ENCODE measurements around the gene PCDH10. TPM values are rescaled to one million over a fixed set of nuclear protein-coding genes. Genes with fewer than 3 reads are reported as not detected.

Gene PCDH10
- total and polyA plus RNA-seq, 2 donors (not counting 3 experiments of a cell fraction or from before 2014, with no cell fraction given): 56.5 to 91.0 TPM

- Histone ChIP-seq H2AFZ (ENCODE audit: low read depth, low read length) (no peak overlapping the region), H3K27ac (ENCODE audit: insufficient read depth, low read depth, low read length) (no peak overlapping the region), H3K4me3 (replicated peaks in 1 of 3; ENCODE audit: insufficient read depth in 1 of 3, low read depth in 1 of 3, low read length in 3 of 3) (no peak overlapping the region), H3K27me3 (ENCODE audit: control insufficient read depth in 2 of 2, insufficient read depth in 2 of 2, low read length in 2 of 2) (no peaks in the 10 kb centered on the region), H3K79me2 (ENCODE audit: control insufficient read depth, insufficient read depth, low read length) (peaks cover 4% of the 10 kb centered on the region), H3K9me1 (replicated peaks; ENCODE audit: control insufficient read depth, extremely low read depth, insufficient read depth, low read length) (no peaks in the 10 kb centered on the region), H3K4me2 (ENCODE audit: insufficient read depth, low read length) (no peak overlapping the region), H3K36me3 (ENCODE audit: control insufficient read depth in 2 of 2, extremely low read depth in 1 of 2, insufficient read depth in 2 of 2, low read length in 2 of 2) (peaks cover 2% of the 10 kb centered on the region in 2 experiments), H3K9me3 (replicated peaks; ENCODE audit: control insufficient read depth, insufficient read depth, low read length) (no peaks in the 10 kb centered on the region), H3K4me1 (ENCODE audit: control insufficient read depth, extremely low read depth, insufficient read depth, low read length) (no peaks in the 10 kb centered on the region), H3K9ac (replicated peaks; ENCODE audit: extremely low read depth, insufficient read depth, low read length) (no peak overlapping the region), H4K20me1 (replicated peaks; ENCODE audit: control insufficient read depth, extremely low read depth, insufficient read depth, low read length) (no peaks in the 10 kb centered on the region)
- ChIA-PET CTCF (interaction anchor here (1.0 kb wide), 1 partner anchor 32 kb away, joined by 3 read pairs; no protein-coding TSS in a partner anchor), POLR2A (no interaction called here)
- FAIRE-seq (no peak), DNase-seq (ENCODE audit: low read depth, low spot score) (no peak)
- BruUV-seq (replicated peaks): no TSS peak
- no peak for TF ChIP-seq GATA2 (IDR thresholded peaks at IDR 0.05; ENCODE audit: insufficient read depth, insufficient read length, low read depth, low read length)
- no peak for TF ChIP-seq MYC (IDR thresholded peaks at IDR 0.05; ENCODE audit: low read depth, low read length)
- TF ChIP-seq JUN (IDR thresholded peaks at IDR 0.05; ENCODE audit: borderline replicate concordance, insufficient read depth, insufficient read length, low read depth): no peak
- peak; percentile 6 for TF ChIP-seq FOS (IDR thresholded peaks at IDR 0.05; ENCODE audit: borderline replicate concordance, insufficient read depth, low read length)
- TF ChIP-seq POLR2A (IDR thresholded peaks at IDR 0.05; ENCODE audit: low read depth, low read length): no peak
- no peak for TF ChIP-seq CTCF (IDR thresholded peaks at IDR 0.05; ENCODE audit: extremely low read depth in 1 of 2, insufficient read depth in 1 of 2, low read depth in 1 of 2, low read length in 2 of 2)
- dilution Hi-C loops (cut with MboI; ENCODE audit: extremely low pct_ligation_motif_present, low sequenced_read_pairs) (no loop called here), intact Hi-C loops (cut with micrococcal nuclease) (no loop called here)
Measured at GRCh38 chr4:133186210-133186609, 37.1 kb downstream of the PCDH10 start.

GRCh38 chr4:133186845-133187244 lies 37.8 kb downstream of the PCDH10 start:
- CTCF ChIA-PET: no interaction called here
- intact Hi-C loops (cut with micrococcal nuclease): no loop called here

More at GRCh38 chr4:133186845-133187244, 37.8 kb downstream of the PCDH10 start:
- H3K79me2 ChIP-seq (ENCODE audit: control insufficient read depth, insufficient read depth, low read length): peaks cover 1% of the 10 kb centered on the region
- no peak overlapping the region for H3K27ac ChIP-seq (ENCODE audit: insufficient read depth, low read depth, low read length)
- FAIRE-seq: no peak
- H3K27me3 ChIP-seq (ENCODE audit: control insufficient read depth in 2 of 2, insufficient read depth in 2 of 2, low read length in 2 of 2): no peaks in the 10 kb centered on the region
- BruUV-seq (replicated peaks): no TSS peak
- H3K4me1 ChIP-seq (ENCODE audit: control insufficient read depth, extremely low read depth, insufficient read depth, low read length): no peaks in the 10 kb centered on the region
- H2AFZ ChIP-seq (ENCODE audit: low read depth, low read length): no peak overlapping the region
- H3K4me2 ChIP-seq (ENCODE audit: insufficient read depth, low read length): no peak overlapping the region
- no peak for DNase-seq (ENCODE audit: low read depth, low spot score)
- no peak overlapping the region for H3K9ac ChIP-seq (replicated peaks; ENCODE audit: extremely low read depth, insufficient read depth, low read length)
- H3K4me3 ChIP-seq (replicated peaks in 1 of 3; ENCODE audit: insufficient read depth in 1 of 3, low read depth in 1 of 3, low read length in 3 of 3): no peak overlapping the region
- H3K9me1 ChIP-seq (replicated peaks; ENCODE audit: control insufficient read depth, extremely low read depth, insufficient read depth, low read length): no peaks in the 10 kb centered on the region
- H3K36me3 ChIP-seq (ENCODE audit: control insufficient read depth in 2 of 2, extremely low read depth in 1 of 2, insufficient read depth in 2 of 2, low read length in 2 of 2): peaks cover 2% of the 10 kb centered on the region in 2 experiments
- no peak for TF ChIP-seq POLR2AphosphoS5 (IDR thresholded peaks at IDR 0.05; ENCODE audit: insufficient read depth, low read depth, low read length)
- TF ChIP-seq CTCF (IDR thresholded peaks at IDR 0.05; ENCODE audit: extremely low read depth in 1 of 2, insufficient read depth in 1 of 2, low read depth in 1 of 2, low read length in 2 of 2): no peak
- TF ChIP-seq JUN (IDR thresholded peaks at IDR 0.05; ENCODE audit: borderline replicate concordance, insufficient read depth, insufficient read length, low read depth): no peak
- TF ChIP-seq, protein P1, sequence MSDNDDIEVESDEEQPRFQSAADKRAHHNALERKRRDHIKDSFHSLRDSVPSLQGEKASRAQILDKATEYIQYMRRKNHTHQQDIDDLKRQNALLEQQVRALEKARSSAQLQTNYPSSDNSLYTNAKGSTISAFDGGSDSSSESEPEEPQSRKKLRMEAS (IDR thresholded peaks at IDR 0.05; ENCODE audit: insufficient read depth, insufficient read length): no peak
- no peak for TF ChIP-seq GATA2 (IDR thresholded peaks at IDR 0.05; ENCODE audit: insufficient read depth, insufficient read length, low read depth, low read length)
- no peak for TF ChIP-seq POLR2A (IDR thresholded peaks at IDR 0.05; ENCODE audit: low read depth, low read length)
- TF ChIP-seq MYC (IDR thresholded peaks at IDR 0.05; ENCODE audit: low read depth, low read length): no peak
- no peak for TF ChIP-seq FOS (IDR thresholded peaks at IDR 0.05; ENCODE audit: borderline replicate concordance, insufficient read depth, low read length)
- no peak for TF ChIP-seq EZH2 (IDR thresholded peaks at IDR 0.05; ENCODE audit: borderline replicate concordance, low read depth, low read length, severe bottlenecking)
- H4K20me1 ChIP-seq (replicated peaks; ENCODE audit: control insufficient read depth, extremely low read depth, insufficient read depth, low read length): no peaks in the 10 kb centered on the region
- POLR2A ChIA-PET: no interaction called here
- dilution Hi-C loops (cut with MboI; ENCODE audit: extremely low pct_ligation_motif_present, low sequenced_read_pairs): no loop called here
- no peaks in the 10 kb centered on the region for H3K9me3 ChIP-seq (replicated peaks; ENCODE audit: control insufficient read depth, insufficient read depth, low read length)

Data from endothelial cell of umbilical vein (primary cell).